Measurements from ENCODE around the gene NSUN2.

Gene NSUN2

DNA sequence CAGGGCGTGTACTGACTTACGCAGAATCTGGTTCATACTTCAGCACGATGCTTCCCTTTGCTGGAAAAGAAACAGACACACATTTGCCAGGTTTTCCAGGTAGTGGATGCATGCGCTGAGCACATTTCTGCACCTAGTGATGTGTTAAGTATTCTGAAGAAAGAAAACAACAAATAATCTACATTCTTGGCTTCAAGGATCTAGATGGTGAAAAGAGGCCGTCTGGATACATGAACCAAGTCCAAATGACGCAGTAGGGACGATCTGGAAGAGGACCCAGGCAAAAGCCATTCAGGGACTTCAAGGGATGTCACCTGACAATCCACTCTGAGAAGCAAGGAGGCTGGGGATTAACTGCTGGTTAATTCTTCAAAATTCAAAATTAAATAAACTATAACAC lies 30.4 kb downstream of the NSUN2 start:
- DNase-seq, result no peak

DNA sequence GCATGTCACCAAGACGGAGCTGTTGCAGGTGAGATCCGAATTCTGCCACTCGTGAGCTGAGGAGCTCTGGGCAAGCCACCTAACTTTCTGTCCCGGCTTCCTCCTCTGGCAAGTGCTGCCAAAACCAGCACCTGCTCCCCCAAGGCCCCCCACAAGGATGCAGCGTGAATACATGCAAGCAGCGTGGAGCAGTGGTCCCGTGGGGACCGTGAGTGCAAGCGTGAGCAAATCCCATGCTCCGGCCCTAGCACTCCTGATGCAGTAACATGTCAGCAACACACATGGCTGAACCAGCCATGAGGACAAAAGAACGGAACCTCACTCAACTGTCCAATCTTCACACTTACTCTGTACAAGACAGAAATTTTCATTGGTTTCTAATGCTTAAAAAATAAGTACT lies 31.0 kb downstream of the NSUN2 start:
- no peak for DNase-seq

DNA sequence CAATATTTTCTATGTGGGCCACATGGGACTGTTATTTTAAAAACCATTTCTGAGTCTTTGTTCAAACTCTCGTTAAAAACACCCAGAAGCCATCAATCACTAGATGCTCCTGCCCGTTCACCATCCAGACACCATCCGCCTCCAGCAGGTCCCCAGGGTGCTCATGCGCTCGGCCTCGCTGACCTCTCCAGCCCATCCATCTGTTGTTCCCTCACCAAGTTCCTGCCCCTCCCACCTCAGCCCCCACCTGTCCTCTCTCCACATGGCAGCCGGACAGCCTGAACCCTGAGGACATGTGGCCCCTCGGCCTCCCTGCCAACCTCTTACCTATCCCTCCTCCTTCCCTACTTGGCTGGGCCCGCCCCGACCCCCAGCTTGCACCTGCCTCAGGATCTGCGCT lies 31.6 kb downstream of the NSUN2 start:
- no peak for DNase-seq

DNA sequence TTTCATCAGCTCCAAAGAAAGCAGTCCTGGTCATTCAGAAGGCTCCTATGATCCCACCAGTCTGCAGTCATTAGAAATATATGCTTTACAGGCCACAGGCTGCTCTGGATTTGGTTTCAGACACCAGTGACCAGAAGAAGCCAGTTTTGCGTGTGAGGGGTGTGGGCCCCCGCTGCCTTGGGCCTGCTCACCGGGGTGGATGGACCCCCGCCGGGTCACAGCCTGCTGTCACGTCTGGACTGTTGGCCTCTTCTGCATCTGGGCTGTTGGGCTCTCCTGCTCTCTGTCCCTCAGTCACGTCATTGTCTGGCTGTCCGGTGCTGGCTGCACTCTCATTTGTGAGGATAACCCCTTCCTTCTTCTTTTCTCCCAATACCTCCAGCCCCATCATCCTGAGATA lies 33.1 kb downstream of the NSUN2 start:
- no peak for DNase-seq

DNA sequence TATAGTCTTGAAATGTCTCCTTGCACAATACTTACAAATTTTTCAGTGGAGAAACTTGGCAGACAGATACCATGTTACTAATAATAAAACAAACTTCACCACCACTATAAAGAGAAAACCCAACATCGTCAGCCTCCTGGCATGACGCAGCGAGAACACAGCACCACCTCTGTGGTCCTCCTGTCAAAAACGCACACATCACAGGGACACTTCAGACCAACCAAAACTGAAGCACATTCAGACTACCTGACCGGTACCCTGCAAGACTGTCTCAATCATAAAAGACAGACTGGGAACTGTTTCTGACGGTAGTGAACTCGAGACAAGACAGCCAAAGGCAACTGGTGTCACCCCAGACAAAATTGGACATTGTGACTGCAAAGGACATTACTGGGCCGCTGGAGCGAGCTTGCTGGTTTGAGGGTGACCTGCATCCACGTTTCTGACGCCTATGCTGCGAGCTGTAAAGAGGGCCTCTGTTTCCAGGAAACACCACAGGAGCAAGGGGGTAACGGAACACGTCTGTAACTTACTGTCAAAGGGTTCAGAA lies 34.4 kb downstream of the NSUN2 start:
- DNase-seq, result no peak

DNA sequence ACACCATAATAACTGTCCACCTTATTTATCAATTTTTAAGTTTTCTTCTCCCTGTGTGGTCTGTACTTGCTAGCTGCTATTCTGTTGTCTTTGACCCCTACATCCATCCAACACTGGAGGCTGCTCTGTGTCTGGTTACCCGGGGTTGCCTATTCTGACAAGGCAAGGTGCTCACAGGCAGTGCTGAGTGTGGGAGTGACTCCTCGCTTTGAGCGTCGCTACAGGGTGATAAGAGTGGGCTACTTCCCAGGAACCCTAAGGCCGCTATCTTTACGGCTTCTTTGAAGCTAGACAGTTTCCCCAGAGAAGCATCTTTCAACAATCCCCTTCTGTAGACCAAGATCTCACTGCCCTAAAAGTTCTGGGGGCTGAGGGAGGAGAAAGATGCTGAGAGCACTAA lies 35.3 kb downstream of the NSUN2 start:
- DNase-seq, result no peak

DNA sequence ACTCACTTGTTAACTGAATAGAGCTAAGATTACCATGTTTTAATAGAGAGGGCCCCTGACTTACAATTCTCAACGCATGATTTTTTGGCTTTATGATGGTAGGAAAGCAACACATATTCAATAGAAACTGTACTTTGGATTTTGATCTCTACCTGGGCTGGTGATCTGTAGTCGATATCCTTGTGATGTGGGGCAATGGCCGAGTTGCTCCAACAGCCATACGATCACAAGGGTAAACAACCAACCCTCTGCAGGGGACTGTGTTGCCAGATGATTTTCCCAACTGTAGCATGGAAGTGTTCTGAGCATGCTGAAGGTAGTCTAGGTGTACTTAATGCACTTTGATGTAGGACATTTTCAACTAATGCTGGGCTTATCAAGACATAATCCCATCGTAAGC lies 36.5 kb downstream of the NSUN2 start:
- no peak for DNase-seq

DNA sequence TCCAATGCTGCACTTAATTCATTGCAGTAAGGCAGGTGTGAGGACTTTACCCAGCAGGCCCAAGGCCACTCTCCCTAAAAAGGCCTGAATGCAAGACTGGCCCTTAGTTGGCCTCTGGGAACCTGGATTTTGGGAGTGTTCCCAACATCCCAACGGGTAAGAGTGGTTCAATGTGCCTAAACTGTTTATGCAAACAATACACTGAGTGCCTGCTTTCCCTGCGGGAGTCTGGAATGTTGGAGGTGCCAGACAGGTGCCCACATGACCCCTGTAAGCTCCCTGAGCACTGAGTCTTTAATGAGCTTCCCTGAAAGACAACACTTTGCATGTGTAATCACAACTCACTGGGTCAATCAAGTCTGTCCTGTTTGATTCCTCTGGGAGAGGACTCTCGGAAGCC lies 37.4 kb downstream of the NSUN2 start:
- DNase-seq, result no peak

DNA sequence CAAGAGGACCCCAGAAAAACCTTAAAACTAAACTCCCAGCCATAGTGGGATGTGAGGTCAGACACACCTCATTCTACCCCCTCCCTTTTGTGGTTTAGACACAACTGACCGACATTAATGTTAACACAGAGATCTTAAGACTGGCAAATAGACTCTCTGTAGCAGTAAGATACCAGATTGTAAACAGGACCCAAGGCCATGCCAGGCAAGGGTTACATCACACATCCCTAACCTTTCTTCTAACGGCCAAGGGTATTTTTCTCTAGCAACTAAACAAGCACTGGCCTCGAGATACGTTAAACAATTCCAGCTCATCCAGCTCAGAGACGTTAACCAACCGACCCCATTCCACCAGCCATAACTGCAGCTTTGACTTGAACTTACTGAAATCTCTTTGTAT lies 38.8 kb downstream of the NSUN2 start:
- no peak for DNase-seq

DNA sequence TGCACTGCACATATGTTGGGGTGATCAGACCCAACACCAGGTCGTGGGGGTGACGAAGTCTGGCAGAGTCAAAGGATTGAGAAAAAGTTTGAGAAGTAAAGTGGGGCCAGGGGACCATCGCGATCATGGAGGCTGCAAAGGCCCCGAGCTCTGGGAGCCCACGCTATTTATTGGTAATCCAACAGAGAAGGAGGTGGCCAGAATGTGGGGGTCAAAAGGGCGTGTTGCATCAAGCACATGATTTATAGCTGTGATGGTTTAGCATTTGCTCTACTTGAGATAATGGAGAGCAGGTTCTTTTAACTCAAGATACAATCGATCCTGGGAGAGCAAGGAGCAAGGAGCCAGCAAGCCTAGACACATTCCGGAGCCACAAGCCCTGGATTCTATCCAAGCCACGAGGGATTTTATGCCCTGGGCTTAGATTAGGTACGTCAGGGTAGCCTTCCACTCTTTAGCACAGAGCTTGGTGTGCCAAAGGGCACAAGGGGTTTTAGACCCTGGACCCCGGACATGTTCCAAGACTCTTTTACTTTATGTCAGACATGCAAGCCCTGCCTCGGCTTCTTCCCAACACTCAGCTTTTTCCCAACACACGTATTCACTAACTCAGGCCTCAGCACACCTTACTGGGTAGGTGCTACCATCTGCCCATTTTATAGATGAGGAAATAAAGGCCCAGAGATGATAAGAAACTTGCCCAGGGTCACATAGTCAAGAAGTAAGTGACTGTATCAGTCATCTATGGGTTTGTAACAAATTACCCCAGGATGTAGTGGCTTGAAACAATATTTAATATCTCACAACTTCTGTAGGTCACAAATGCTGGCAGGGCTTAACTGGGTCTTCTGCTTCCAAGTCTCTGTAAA lies 39.5 kb downstream of the NSUN2 start:
- DNase-seq, result no peak

DNA sequence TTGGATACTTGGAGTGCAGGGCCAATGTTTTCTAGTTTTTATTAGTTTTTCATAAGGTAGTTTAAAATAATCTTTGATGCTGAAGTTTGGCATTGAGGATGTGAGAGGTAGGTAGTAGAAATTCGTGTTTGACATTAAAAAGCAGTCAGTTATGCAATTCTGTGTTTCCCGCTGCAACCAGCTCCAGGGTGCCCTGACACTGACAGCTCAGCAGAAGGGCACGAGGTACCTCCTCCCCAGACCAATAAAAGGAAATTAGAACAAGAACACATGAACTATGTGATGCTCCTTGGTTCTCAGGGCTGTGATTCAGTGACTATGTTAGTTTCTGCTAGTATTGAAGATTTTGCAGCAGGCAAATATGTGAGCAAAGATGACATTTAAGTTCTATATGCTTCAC lies 40.2 kb downstream of the NSUN2 start:
- DNase-seq, result no peak

DNA sequence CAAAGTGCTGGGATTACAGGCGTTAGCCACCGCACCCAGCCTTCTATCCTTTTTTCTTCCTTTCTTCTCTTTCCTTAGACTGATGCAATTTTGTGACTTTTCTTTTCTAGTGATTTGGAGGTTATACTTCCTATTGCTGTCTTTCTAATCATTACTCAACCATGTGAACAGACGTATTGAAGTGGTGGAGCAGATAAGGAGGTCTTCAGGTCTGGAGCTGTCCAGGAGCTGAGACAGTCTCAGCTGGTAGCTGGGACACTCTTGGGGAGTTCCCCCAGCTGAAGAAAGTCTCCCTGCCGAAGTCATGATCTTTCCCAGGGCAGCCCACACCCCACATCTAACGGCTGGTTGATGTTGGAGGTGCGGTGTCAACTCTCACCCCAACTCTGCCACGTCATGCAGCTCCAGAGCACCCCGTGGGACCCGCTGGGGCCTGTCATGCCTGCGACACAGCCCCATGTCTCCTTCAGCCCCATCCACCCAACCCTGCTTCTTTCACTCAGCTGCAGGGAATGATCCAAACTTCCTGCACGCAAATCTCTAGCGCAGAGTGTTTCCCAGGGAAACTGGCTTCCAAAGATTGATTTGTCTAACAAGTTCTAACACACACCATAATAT lies 41.1 kb downstream of the NSUN2 start:
- no peak for DNase-seq

DNA sequence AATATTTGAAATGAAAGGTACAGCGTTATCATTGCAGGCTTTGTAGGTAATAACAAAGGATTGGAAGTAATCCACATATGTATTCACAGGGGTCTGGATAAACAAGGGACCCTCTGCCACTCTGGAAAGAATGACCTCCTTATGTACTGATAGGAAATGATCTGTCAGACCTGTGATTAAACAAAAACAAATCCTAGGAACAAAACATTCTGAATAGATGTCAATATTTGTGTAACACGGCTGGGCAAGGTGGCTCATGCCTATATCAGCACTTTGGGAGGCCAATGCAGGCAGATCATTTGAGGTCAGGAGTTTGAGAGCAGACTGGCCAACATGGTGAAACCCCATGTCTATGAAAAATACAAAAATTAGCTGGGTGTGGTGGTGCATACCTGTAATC lies 42.3 kb downstream of the NSUN2 start:
- DNase-seq, result peak; percentile 79

DNA sequence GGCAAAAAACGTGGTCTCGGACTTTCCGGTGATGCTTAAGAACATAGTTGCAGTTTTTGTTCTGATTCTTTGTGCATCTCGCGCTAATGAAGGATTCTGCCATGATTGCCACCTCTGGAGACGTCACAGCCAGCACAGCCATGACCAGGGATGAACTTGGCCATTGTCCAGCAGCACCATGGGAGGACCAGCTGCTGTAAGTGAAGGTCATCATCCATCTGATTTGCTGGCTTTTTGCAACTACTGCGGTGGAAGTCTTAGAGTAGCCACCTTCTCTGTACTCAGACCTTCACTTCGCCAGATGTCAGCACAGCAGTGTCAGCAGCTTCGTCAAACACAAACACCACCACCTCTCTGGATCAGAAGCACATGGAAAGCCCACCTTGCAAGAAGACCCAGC lies 45.7 kb downstream of the NSUN2 start:
- DNase-seq, result no peak

DNA sequence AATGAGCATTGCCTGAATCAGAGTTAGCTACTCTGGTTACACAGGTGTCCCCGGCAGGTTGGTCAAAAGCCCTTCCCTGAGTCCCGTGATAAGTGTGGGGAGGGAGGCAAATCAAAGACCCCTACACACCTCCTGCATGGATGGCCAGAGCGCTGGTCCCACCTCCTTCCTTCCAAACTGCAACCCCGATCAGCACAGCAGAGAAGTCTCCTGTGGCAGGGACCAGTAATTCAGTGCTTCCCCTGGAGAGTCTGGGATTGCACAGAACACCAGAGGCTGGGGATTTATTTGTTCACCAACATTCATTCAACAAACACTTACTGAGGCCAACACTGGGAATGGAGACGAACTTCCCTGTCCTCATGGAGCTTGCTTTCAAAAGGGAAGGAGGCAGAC lies 46.2 kb downstream of the NSUN2 start:
- no peak for DNase-seq

DNA sequence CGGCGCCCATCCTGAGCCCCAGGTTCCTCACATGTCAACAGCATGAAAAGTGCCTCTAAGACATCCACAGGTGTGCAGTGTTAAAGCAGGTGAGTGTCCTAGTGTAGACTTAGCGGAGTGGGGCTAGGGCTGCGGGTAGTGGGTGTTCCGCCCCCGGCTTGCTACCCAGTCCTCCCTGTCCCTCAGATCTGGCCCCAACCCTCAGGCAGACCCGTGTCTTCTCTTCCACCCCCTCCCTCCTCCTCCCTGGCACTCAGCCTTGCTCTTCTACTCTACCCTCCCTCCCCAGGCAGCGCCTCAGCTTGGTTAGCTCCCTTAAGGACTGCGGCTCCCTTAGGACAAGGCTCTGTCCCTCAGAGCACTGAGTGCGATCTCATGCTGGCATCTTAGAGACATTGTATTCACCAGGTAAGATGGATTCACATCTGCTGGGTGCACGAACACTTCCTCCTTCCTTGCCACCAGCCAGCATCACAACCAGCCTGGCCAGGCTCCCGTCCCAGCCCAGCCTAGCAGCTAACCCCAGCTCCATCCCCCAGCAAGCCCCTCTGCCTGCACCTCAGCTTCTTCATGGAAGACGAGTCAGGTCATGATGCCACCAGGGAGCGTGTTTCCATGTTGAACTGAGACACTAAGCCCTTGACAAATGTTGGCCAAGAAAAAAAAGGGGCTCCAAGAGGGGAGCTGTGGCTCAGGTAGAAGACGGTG lies 46.8 kb downstream of the NSUN2 start:
- no peak for DNase-seq

DNA sequence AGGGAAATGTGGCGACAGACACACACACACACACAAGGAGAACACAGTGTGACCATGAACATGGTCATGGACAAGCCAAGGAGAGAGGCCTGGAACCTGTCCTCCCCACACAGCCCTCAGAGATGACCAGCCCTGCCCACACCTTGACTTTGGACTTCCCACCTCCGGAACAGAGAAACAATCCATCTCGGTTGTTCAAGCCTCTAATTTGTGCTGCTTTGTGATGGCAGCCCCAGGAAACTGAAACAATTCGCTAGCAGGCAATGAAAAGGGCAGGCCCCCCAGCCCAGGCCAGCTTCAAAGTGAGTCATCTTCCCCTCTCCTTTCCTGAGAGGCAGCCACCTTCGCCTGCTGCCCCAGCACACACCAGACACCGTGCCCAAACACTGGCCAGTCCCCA lies 47.7 kb downstream of the NSUN2 start:
- no peak for DNase-seq

DNA sequence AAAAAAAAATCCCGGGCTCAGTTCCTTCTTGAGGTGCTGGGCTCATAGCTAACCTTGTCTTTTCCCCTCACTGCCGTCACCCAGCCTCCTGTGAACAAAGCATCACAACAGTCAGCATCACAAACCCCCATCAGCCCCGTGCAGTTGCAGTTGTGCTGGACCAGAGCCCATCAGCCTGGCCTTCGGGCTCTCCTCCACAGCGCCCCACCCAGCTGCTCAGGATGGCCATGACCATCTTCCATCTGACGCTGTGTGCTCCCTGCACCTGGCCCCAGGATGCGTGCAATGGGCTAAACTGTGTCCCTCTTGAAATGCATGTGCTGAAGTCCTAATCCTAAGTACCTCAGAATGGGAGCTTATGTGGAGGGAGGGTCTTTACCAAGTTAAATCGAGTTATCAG lies 48.1 kb downstream of the NSUN2 start:
- DNase-seq, result no peak

DNA sequence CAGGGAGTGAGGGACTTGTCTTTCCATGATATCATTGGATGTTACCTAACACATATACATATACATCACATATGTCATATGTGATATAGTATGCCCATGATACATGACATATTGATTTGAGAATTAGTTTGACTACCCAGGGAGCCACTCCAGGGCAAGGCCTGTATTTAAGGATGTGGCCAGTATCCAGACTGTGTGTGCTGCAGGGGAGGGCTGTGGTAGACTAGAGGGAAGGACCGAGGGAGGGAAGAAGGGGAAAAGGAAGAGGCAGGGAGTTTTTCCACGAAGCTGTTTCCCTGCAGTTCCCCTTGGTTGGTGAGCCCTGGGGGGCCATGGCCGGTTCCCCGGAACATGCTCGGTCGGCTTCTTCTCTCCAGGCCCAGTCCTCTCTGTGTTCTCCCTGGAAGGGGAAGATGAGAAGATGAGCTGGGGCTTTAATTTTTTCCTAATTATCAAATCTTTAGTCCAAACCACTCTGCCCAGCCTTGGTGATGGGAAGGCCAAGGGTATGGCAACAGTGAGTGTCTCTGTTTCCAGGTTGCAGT lies 48.7 kb downstream of the NSUN2 start:
- DNase-seq, result no peak

DNA sequence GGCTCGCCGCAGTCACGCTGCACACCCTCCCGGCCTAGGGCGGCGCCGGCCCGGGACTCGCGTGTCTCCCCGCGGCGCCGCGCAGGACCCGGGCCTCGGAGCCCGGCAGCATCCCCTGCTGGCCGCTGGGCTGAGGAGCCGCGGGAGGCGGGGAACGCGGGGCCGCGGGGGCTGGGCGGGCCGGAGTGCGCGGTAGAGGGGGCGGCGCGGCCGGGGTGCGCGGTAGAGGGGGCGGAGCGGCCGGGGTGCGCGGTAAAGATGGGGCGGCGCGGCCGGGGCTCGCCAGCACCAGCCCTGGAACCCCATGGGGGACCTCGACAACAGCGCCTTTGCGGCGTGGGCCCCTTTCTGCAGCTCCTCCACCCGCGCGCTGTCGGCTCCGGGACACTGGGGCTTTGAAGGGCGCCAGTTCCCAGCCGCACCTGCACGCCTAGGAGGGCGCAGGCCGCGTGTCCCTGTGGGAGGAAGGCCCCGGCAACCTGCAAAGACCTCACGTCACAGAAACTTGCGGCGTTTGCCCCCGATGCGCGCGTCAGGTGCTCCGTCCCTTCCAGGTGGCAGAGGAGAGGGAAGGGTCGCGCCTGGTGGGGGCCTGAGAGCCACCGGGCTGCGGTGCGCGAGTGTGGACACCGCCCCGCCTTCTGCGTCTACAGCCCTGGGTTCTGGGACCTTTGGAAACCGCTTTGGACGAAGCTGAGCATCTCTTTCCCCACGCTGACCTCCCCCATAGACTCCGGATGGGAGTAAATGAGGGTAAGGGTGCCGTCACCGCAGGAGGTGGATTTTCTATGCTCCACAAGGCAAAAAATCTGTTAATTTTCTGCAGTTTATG lies 49.6 kb downstream of the NSUN2 start:
- DNase-seq, result no peak

DNA sequence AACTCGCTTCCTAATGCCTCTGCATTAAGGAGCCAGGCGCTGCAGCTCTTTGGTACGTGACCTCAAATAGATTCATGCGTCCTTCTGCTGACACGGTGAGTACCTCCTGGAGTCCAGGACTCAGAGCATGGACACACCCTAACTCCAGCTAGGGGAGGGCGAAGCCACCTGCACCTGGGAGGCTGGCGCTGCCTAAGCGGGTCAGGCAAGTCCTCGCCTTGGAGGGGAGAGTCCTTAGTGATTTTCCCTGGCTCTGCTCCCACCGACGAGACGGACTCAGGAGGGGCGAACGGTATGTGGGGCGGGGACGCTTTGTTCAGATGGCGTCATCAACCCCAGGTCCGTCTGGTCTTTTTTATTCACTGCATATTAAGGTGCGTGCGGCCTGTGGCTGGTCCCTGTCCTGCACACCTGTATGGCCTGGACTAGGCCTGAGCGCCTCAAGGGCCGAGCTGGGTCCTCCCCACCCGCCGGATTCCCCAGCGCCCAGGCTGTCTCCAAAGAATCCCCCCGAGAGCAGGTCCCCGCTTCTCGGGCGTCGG lies 50.3 kb downstream of the NSUN2 start:
- DNase-seq, result no peak
